ENCODE measurements around the gene WRNIP1.

GRCh38 chr6:2771079-2771478 lies 5.9 kb downstream of the WRNIP1 start:
- TF ChIP-seq POLR2AphosphoS5 (IDR thresholded peaks at IDR 0.05; ENCODE audit: low read depth, low read length) (no peak), SIN3A (IDR thresholded peaks at IDR 0.05; ENCODE audit: borderline replicate concordance, insufficient read depth, low read length) (no peak), REST (IDR thresholded peaks at IDR 0.05; ENCODE audit: insufficient read depth in 1 of 2, low read depth in 2 of 2, low read length in 2 of 2) (no peak), TAF1 (IDR thresholded peaks at IDR 0.05; ENCODE audit: borderline replicate concordance, insufficient read depth, low read length) (no peak)

Data from PFSK-1 (cell line).